PC-9 (cell line): Measurements from ENCODE around the gene WIPI1.

Source experiments
- EZH2 ChIP-seq: fragments of 200-600 bp; sonication (generic); IDR thresholded peaks from 2 replicates; pipeline ENCODE4 v1.8.0; 2017; ENCODE audit warnings: antibody characterized with exemption, low read depth
- TF ChIP-seq, protein P1 (sequence below): fragments of 200-600 bp; sonication (generic); conservative IDR thresholded peaks from 2 replicates; pipeline ENCODE4 v1.6.1; 2017; ENCODE audit warnings: mixed run types, antibody characterized with exemption, mild to moderate bottlenecking, moderate library complexity

DNA sequence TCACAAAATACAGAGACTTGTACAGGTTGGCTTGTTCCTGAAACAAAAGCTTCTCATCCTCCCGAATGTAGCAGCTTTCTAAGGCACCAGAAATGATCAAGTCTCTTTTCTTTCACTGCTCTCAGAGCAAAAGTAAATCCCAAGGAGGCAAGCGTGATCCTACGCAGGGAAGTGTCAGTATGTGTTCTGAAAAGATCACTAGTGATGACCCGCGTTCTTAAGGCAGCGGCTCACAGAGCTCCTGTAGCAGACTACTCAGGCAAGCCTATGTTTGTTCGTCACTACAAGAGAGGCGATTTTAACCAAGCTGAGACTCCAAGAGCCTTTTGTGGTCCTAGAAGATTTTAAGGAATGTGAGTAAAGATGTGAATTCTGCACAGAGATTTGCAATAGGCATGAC is 34.5 kb downstream of the WIPI1 start:
- TF ChIP-seq, protein P1, sequence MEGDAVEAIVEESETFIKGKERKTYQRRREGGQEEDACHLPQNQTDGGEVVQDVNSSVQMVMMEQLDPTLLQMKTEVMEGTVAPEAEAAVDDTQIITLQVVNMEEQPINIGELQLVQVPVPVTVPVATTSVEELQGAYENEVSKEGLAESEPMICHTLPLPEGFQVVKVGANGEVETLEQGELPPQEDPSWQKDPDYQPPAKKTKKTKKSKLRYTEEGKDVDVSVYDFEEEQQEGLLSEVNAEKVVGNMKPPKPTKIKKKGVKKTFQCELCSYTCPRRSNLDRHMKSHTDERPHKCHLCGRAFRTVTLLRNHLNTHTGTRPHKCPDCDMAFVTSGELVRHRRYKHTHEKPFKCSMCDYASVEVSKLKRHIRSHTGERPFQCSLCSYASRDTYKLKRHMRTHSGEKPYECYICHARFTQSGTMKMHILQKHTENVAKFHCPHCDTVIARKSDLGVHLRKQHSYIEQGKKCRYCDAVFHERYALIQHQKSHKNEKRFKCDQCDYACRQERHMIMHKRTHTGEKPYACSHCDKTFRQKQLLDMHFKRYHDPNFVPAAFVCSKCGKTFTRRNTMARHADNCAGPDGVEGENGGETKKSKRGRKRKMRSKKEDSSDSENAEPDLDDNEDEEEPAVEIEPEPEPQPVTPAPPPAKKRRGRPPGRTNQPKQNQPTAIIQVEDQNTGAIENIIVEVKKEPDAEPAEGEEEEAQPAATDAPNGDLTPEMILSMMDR: no peak
- no peak for TF ChIP-seq EZH2
